ENCODE data around the gene FRY. TPM values are rescaled to one million over a fixed set of nuclear protein-coding genes. Genes with fewer than 3 reads are reported as not detected.

The FRY gene
- total RNA-seq, 4 donors from 2014 or later, result 27.4 to 50.4 (median 39.4) TPM

DNA sequence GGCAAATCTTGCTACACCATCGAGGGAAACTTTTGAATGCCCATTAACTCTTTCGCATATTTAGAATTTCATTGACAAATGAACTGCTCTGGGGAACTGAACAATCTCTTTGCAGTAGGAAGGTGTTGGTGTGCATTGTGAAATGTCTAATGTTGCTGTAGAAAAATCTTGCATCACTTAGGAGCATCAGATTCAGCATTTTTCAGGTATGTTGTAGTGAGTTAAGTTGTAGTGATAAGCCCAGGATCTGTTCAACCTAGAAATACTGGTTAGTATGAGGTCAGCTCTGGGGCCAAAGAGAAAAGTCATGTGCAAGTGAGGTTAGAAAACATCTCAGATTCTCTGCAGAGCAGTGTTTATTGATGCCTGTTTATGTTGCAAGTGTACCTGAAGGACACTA, 4.1 kb downstream of the FRY start:
- no peaks in the 10 kb centered on the region for H3K27me3 ChIP-seq
- H3K36me3 ChIP-seq, result no peaks in the 10 kb centered on the region
- peaks cover 2 to 9% of the 10 kb centered on the region in 2 donors for H3K4me1 ChIP-seq
- 84 to 91% methylated on average over 2 of the region's 2 CpGs for WGBS, 2 donors
- no peak for DNase-seq
- H3K4me3 ChIP-seq (replicated peaks in 1 of 3), result no peak overlapping the region
- intact Hi-C loops (cut with DNase I), result no loop called here
- no peak overlapping the region for H3K27ac ChIP-seq
- no peaks in the 10 kb centered on the region for H3K9me3 ChIP-seq
- TF ChIP-seq, protein P1, sequence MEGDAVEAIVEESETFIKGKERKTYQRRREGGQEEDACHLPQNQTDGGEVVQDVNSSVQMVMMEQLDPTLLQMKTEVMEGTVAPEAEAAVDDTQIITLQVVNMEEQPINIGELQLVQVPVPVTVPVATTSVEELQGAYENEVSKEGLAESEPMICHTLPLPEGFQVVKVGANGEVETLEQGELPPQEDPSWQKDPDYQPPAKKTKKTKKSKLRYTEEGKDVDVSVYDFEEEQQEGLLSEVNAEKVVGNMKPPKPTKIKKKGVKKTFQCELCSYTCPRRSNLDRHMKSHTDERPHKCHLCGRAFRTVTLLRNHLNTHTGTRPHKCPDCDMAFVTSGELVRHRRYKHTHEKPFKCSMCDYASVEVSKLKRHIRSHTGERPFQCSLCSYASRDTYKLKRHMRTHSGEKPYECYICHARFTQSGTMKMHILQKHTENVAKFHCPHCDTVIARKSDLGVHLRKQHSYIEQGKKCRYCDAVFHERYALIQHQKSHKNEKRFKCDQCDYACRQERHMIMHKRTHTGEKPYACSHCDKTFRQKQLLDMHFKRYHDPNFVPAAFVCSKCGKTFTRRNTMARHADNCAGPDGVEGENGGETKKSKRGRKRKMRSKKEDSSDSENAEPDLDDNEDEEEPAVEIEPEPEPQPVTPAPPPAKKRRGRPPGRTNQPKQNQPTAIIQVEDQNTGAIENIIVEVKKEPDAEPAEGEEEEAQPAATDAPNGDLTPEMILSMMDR (IDR thresholded peaks at IDR 0.05), result no peak
- no peak for TF ChIP-seq POLR2A (IDR thresholded peaks at IDR 0.05)

DNA sequence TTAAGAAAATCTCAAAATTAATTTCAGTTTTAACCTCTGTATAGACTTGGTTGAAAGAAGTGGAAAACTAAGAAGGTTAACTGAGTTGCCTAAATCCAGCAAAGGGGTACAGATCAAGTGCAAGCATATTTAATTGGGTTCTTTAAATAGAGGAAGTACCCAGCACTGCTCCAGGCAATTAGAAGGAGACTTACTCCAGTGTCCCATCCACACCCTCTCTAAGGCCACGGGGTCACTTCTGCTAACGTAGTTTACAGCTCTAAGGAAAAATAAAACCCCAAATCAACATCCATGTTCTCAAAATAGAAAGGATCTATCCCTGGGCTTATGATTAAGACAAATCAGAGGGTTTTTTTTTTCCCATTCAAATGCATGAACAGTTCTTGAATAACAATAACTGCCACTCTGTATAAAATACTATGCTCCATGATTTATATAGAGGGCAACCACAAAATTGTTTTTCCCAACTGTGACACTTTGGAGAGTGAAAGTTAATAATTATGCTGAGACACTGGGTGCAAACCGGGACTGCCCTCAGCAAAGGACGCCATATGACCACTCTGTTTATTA, 4.6 kb downstream of the FRY start:
- Histone ChIP-seq H3K9me3 (no peaks in the 10 kb centered on the region), H3K27ac (no peak overlapping the region), H3K4me3 (replicated peaks in 1 of 3) (no peak overlapping the region), H3K4me1 (peaks cover 2 to 7% of the 10 kb centered on the region in 2 donors), H3K36me3 (no peaks in the 10 kb centered on the region), H3K27me3 (no peaks in the 10 kb centered on the region)
- TF ChIP-seq, protein P1 (IDR thresholded peaks at IDR 0.05), result no peak
- TF ChIP-seq POLR2A (IDR thresholded peaks at IDR 0.05), result no peak
- WGBS, 2 donors, result 80 to 83% methylated on average over 4 of the region's 4 CpGs
- DNase-seq, result no peak
- intact Hi-C loops (cut with DNase I), result no loop called here

DNA sequence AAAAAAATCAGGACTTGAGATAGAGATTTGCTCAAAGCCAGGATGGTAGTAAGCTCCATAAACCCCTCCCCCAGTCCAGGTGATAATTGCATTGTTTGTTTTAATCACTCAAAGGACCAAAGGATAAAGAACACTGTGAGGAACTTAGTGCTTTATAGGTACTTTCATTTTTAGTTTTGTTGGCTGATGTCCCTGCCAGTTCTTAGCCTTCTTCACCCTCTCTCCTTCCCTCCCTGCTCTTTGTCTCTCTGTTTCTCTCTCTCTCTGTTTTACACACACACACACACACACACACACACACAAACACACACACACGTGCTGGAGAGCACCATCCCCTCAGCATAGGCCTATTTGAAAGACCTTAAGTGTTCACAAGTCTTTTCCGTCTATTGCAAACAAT, 5.2 kb downstream of the FRY start:
- no peak for DNase-seq
- WGBS, 2 donors, result 60 to 68% methylated on average over 2 of the region's 2 CpGs
- intact Hi-C loops (cut with DNase I), result no loop called here
- TF ChIP-seq, protein P1 (IDR thresholded peaks at IDR 0.05), result no peak
- no peak for TF ChIP-seq POLR2A (IDR thresholded peaks at IDR 0.05)
- Histone ChIP-seq H3K27ac (no peak overlapping the region), H3K27me3 (no peaks in the 10 kb centered on the region), H3K36me3 (no peaks in the 10 kb centered on the region), H3K9me3 (no peaks in the 10 kb centered on the region), H3K4me1 (peaks cover 2 to 4% of the 10 kb centered on the region in 2 donors), H3K4me3 (replicated peaks in 1 of 3) (no peak overlapping the region)

GRCh38 chr13:32037471-32037870, 5.9 kb downstream of the FRY start:
- TF ChIP-seq, protein P1 (IDR thresholded peaks at IDR 0.05), result no peak
- TF ChIP-seq POLR2A (IDR thresholded peaks at IDR 0.05), result no peak
- Histone ChIP-seq H3K36me3 (no peaks in the 10 kb centered on the region), H3K4me1 (peaks cover 0 to 2% of the 10 kb centered on the region in 2 donors), H3K9me3 (no peaks in the 10 kb centered on the region), H3K27me3 (no peaks in the 10 kb centered on the region), H3K27ac (no peak overlapping the region), H3K4me3 (replicated peaks in 1 of 3) (no peak overlapping the region)
- DNase-seq, result no peak
- intact Hi-C loops (cut with DNase I), result no loop called here
- WGBS, 2 donors, result 45% methylated on average over 2 of the region's 2 CpGs

- Histone ChIP-seq H3K4me1 (peaks cover 0 to 2% of the 10 kb centered on the region in 2 donors), H3K4me3 (replicated peaks in 1 of 3) (no peak overlapping the region), H3K27ac (no peak overlapping the region), H3K36me3 (no peaks in the 10 kb centered on the region), H3K9me3 (no peaks in the 10 kb centered on the region), H3K27me3 (no peaks in the 10 kb centered on the region)
- 92 to 94% methylated on average over 5 of the region's 5 CpGs for WGBS, 2 donors
- DNase-seq, result no peak
- intact Hi-C loops (cut with DNase I), result no loop called here
- no peak for TF ChIP-seq POLR2A (IDR thresholded peaks at IDR 0.05)
- TF ChIP-seq, protein P1 (IDR thresholded peaks at IDR 0.05), result no peak
Measured at GRCh38 chr13:32038343-32038742, 6.8 kb downstream of the FRY start.
